COR-L47 (cell line): ENCODE data around the gene KIRREL1.

Source experiments
- DNase-seq: peaks from one replicate; lab custom pipeline; 2025; lab: John Stamatoyannopoulos, UW

The KIRREL1 gene

DNA sequence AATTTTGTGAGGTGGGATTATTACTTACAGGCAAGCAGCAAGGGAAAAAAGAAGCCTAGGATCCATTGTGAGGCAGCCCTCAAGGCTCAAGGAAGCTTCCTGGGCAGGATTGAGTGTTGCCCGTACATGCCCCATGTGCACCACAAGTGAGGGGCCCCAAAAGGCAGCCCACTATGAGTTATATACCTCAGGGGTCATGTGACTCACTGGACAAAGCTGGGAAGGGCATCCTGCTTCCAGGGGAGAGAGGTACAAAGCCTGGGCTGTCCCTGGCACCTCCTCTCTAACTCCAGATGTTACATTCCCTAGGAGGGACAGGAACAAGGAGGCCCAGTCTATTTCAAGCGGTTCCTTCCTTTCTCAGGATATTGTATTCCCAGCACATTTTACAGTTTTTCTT lies 153.3 kb downstream of the KIRREL1 start:
- DNase-seq = no peak

- no peak for DNase-seq
Observed at GRCh38 chr1:158147401-158147800, 154.0 kb downstream of the KIRREL1 start.

GRCh38 chr1:158147869-158148268 lies 154.4 kb downstream of the KIRREL1 start:
- no peak for DNase-seq

GRCh38 chr1:158148468-158148867 lies 155.0 kb downstream of the KIRREL1 start:
- DNase-seq = no peak

GRCh38 chr1:158149175-158149574 lies 155.7 kb downstream of the KIRREL1 start:
- no peak for DNase-seq
